Stomach (tissue), 4 donors: ENCODE data around the gene ZEB1.

Experiments
- EP300 ChIP-seq: sonication (generic); formaldehyde crosslinking; IDR thresholded peaks from one replicate; pipeline ENCODE4 v1.6.1; 2017; ENCODE audit warnings: antibody characterized with exemption
- POLR2A ChIP-seq, 4 donors: fragments of 450-650 bp; IDR thresholded peaks; one replicate each; pipeline ENCODE4 v1.6.1; 2016; ENCODE audit warnings: antibody characterized with exemption in 4 of 4, control low read depth in 2 of 4, mild to moderate bottlenecking in 1 of 4, moderate library complexity in 1 of 4
- POLR2AphosphoS5 ChIP-seq, 3 donors: sonication (generic); formaldehyde crosslinking; IDR thresholded peaks; one replicate each; pipeline ENCODE4 v1.6.1; 2016; ENCODE audit warnings: antibody characterized with exemption in 3 of 3
- TF ChIP-seq, protein P1 (sequence below), 7 experiments: fragments of 450-650 bp in 4 of 7; fragments of 200-600 bp in 3 of 7; sonication (generic) in 3 of 7; IDR thresholded peaks; one replicate each; pipeline ENCODE4 v1.5.1; 2016 to 2019; ENCODE audit warnings: antibody characterized with exemption in 7 of 7, control low read depth in 2 of 7, mild to moderate bottlenecking in 1 of 7

- no peak for TF ChIP-seq POLR2A (IDR thresholded peaks at IDR 0.05)
- no peak for TF ChIP-seq POLR2AphosphoS5 (IDR thresholded peaks at IDR 0.05)
- TF ChIP-seq, protein P1, sequence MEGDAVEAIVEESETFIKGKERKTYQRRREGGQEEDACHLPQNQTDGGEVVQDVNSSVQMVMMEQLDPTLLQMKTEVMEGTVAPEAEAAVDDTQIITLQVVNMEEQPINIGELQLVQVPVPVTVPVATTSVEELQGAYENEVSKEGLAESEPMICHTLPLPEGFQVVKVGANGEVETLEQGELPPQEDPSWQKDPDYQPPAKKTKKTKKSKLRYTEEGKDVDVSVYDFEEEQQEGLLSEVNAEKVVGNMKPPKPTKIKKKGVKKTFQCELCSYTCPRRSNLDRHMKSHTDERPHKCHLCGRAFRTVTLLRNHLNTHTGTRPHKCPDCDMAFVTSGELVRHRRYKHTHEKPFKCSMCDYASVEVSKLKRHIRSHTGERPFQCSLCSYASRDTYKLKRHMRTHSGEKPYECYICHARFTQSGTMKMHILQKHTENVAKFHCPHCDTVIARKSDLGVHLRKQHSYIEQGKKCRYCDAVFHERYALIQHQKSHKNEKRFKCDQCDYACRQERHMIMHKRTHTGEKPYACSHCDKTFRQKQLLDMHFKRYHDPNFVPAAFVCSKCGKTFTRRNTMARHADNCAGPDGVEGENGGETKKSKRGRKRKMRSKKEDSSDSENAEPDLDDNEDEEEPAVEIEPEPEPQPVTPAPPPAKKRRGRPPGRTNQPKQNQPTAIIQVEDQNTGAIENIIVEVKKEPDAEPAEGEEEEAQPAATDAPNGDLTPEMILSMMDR (IDR thresholded peaks at IDR 0.05): no peak
- TF ChIP-seq EP300: no peak
Observed at GRCh38 chr10:31321396-31321941, 2.5 kb downstream of the ZEB1 start.
